GM13977 (cell line): ENCODE results near the gene RBKS.

Experiments used
- DNase-seq: peaks from one replicate; pipeline ENCODE4 v3.0.0; 2012; ENCODE audit warnings: low spot score
- CTCF ChIP-seq: IDR thresholded peaks from 2 replicates; pipeline ENCODE4 v1.5.1; 2012; ENCODE audit warnings: mild to moderate bottlenecking, control low read depth; ENCODE audit not compliant: insufficient read depth; ENCODE audit errors: extremely low read depth, missing control alignments
- in situ Hi-C: fragments of 300-500 bp; cut with MboI; formaldehyde crosslinking; loops from one replicate; pipeline ENCODE4 v1.12.0; 2022; ENCODE audit warnings: low sequenced_read_pairs, low pct_unique_long_range_greater_than_20kb, mixed read lengths, inconsistent platforms; ENCODE audit not compliant: unreplicated experiment

The RBKS gene

DNA sequence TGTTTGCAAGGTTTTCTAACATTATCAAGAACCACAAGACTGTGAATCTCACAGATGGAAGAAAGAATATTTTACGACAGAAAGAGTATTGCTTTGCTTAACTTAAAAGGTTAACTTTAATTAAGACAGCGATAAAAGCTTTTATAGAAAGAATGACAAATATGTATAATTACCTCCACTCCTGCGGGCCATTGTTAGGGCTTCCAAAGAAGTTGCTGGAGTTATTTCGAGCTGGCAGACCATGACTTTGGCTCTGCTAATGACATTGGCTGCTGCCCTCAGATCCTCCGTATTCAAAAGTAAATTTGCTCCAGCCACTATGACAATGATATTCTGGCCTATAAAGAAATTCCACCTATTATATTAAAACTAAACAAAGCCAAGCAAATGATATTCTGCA lies 47.3 kb downstream of the RBKS start:
- no peak for TF ChIP-seq CTCF
- in situ Hi-C loops: no loop called here
- no peak for DNase-seq

DNA sequence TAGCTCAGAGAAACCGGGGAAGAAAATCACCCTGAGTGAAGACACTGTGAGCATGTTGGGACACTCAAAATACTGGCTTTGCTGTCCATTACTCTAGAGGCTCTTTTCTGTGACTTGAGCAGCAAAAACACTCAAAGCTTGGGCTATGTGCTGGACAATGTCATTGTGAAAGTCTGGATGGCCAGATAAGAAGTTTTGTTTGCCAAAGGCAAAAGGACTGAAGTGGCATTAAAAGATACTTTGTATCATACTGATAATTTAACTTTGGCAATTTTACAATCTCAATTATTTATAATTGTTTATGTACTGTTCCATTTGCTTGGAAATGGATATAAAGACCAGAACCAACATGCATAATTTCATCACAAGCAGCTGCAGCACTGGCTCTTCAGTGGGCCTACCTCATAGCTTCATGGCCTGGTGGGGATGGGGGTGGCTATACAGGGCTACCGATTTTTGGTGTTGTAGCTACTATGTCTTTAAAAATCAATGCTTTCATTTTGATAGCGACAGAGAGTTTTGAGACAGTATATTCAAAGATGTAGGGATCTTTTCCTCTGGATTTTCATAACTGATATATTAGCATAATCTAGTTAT lies 51.1 kb downstream of the RBKS start:
- no peak for TF ChIP-seq CTCF

DNA sequence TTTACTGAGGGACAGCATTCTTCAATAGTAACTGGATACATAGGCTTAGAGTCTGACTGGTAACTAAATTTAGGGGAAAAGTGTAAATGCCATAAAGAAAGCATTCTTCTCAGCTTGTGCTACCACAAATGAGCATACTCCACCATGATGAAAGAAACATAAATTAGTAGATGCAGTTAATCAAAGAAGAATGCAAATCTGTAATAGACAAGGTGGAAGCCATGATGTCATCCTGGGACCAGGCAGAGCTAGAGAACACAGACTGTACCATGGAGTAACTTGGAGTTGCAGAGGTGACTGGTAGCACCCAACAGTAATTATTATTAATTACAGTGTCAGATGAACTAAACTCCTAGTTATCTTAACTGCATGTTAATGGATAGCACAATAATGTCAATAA lies 51.7 kb downstream of the RBKS start:
- in situ Hi-C loops: no loop called here
- DNase-seq: no peak
- TF ChIP-seq CTCF: no peak

More for the DNA sequence above, 51.1 kb downstream of the RBKS start:
- DNase-seq: no peak
- in situ Hi-C loops: no loop called here

GRCh38 chr2:27833931-27834330 lies 56.3 kb downstream of the RBKS start:
- no peak for TF ChIP-seq CTCF
- DNase-seq: no peak
- in situ Hi-C loops: no loop called here

- in situ Hi-C loops: no loop called here
These were observed 57.8 kb downstream of the RBKS start for GRCh38 chr2:27832396-27832795.

GRCh38 chr2:27831279-27832050 lies 58.7 kb downstream of the RBKS start:
- DNase-seq: no peak
- in situ Hi-C loops: no loop called here
- TF ChIP-seq CTCF: no peak

More at GRCh38 chr2:27832396-27832795, 57.8 kb downstream of the RBKS start:
- no peak for TF ChIP-seq CTCF
- no peak for DNase-seq
